GM12878 (cell line): ENCODE data around the gene PLD5. TPM values are rescaled to one million over a fixed set of nuclear protein-coding genes. Genes with fewer than 3 reads are reported as not detected.
"Not testable (repeated sequence)": the region's sequence is repeated elsewhere in the genome, so short reads cannot be mapped to it uniquely, and the experiment has no call there.

ENCODE experiments used
- ATAC-seq: fragments of 200-7000 bp; cut with Tn5 transposase; 3 replicates; pipeline ENCODE4 v1.9.1; 2020; ENCODE audit warnings: mild to moderate bottlenecking, moderate library complexity
- BruUV-seq: library from RNA; stranded (reverse); fragments of 400-500 nt; replicated peaks from 2 replicates; lab custom pipeline; 2021; lab: Mats Ljungman, UMichigan
- CTCF ChIA-PET: fragments of 300-600 bp; sonication (Branson Sonifier 250); formaldehyde crosslinking; extraction: SDS; loops from one replicate; lab custom pipeline; 2021; ENCODE audit warnings: inconsistent platforms; lab: Yijun Ruan, JAX
- POLR2A ChIA-PET: fragments of 350-600 bp; formaldehyde crosslinking; extraction: SDS; loops from one replicate; lab custom pipeline; 2021; ENCODE audit warnings: inconsistent platforms; lab: Charles Lee
- RAD21 ChIA-PET: fragments of 300-600 bp; sonication (Branson Sonifier 250); formaldehyde crosslinking; loops from one replicate; lab custom pipeline; 2023; ENCODE audit warnings: antibody characterized with exemption; ENCODE audit not compliant: unreplicated experiment; lab: Charles Lee
- SMC1A ChIA-PET: fragments of 300-600 bp; sonication (Branson Sonifier 250); formaldehyde crosslinking; loops from one replicate; lab custom pipeline; 2023; ENCODE audit not compliant: unreplicated experiment, uncharacterized antibody; lab: Charles Lee
- DNase-seq: peaks from one replicate; pipeline ENCODE4 v3.0.0-alpha.2; 2011; ENCODE audit warnings: low read depth, low spot score
- FAIRE-seq: peaks from 3 replicates; lab custom pipeline; 2011; peaks lifted over from hg19 to GRCh38; lab: Jason Lieb, UNC
- H2AFZ ChIP-seq: 2 replicates; pipeline ENCODE4 v1.6.0; 2011; ENCODE audit warnings: low read depth, low read length, control low read depth; ENCODE audit not compliant: control insufficient read depth
- H3K27ac ChIP-seq: 2 replicates; pipeline ENCODE4 v1.5.1; 2011; ENCODE audit warnings: control low read depth; ENCODE audit not compliant: control insufficient read depth, insufficient read depth
- H3K27me3 ChIP-seq, 2 experiments: replicated peaks in 1 of 2; 2 replicates each; pipeline versions ENCODE4 v1.6.0 to v1.6.1; 2011; ENCODE audit warnings: low read length in 1 of 2; ENCODE audit not compliant: control insufficient read depth in 2 of 2, insufficient read depth in 2 of 2
- H3K36me3 ChIP-seq, 2 experiments: 2 replicates each; pipeline ENCODE4 v1.5.1; 2011; ENCODE audit warnings: low read length in 1 of 2; ENCODE audit not compliant: control insufficient read depth in 2 of 2, insufficient read depth in 2 of 2
- H3K4me1 ChIP-seq: 2 replicates; pipeline ENCODE4 v1.6.1; 2011; ENCODE audit warnings: mild to moderate bottlenecking, low read length, moderate library complexity, mixed read lengths; ENCODE audit not compliant: control insufficient read depth, insufficient read depth
- H3K4me2 ChIP-seq: 2 replicates; pipeline ENCODE4 v1.6.0; 2011; ENCODE audit warnings: control low read depth; ENCODE audit not compliant: control insufficient read depth, insufficient read depth
- H3K4me3 ChIP-seq: fragments of 200-600 bp; sonication (generic); 2 replicates; pipeline ENCODE4 v1.5.1; 2016
- H3K79me2 ChIP-seq: 2 replicates; pipeline ENCODE4 v1.6.0; 2011; ENCODE audit warnings: low read length; ENCODE audit not compliant: control insufficient read depth, insufficient read depth
- H3K9ac ChIP-seq: 2 replicates; pipeline ENCODE4 v1.8.0; 2011; ENCODE audit warnings: low read length, control low read depth, mixed read lengths; ENCODE audit not compliant: control insufficient read depth, insufficient read depth
- H3K9me3 ChIP-seq: replicated peaks from 3 replicates; pipeline ENCODE4 v1.5.1; 2011; ENCODE audit warnings: mild to moderate bottlenecking, low read length; ENCODE audit not compliant: control insufficient read depth, insufficient read depth
- H4K20me1 ChIP-seq: 2 replicates; pipeline ENCODE4 v1.6.0; 2011; ENCODE audit not compliant: control insufficient read depth, insufficient read depth
- EZH2 ChIP-seq: IDR thresholded peaks from 2 replicates; pipeline ENCODE4 v1.6.1; 2012; ENCODE audit warnings: low read depth, mild to moderate bottlenecking, control low read depth, inconsistent platforms, low read length, borderline replicate concordance; ENCODE audit not compliant: control insufficient read depth
- MXI1 ChIP-seq: fragments of 150-350 bp; IDR thresholded peaks from 2 replicates; pipeline ENCODE4 v1.6.1; 2011; ENCODE audit warnings: low read depth, mild to moderate bottlenecking, inconsistent platforms, low read length, improper control_type of control experiment
- MYB ChIP-seq: fragments of 150-350 bp; IDR thresholded peaks from 2 replicates; pipeline ENCODE4 v1.6.1; 2014; ENCODE audit warnings: mild to moderate bottlenecking, low read depth, low read length, borderline replicate concordance
- NR2F1 ChIP-seq: fragments of 450-650 bp; conservative IDR thresholded peaks from 2 replicates; pipeline ENCODE4 v1.6.1; 2017; ENCODE audit warnings: mild to moderate bottlenecking
- RAD51 ChIP-seq: fragments of 450-650 bp; IDR thresholded peaks from 2 replicates; pipeline ENCODE4 v1.6.1; 2016; ENCODE audit warnings: moderate library complexity, mild to moderate bottlenecking, inconsistent platforms
- TBL1XR1 ChIP-seq: IDR thresholded peaks from 2 replicates; pipeline ENCODE4 v1.6.1; 2012; ENCODE audit warnings: low read depth, low read length, improper control_type of control experiment
- ZNF207 ChIP-seq: fragments of 450-650 bp; IDR thresholded peaks from 2 replicates; pipeline ENCODE4 v1.6.1; 2014; ENCODE audit warnings: antibody characterized with exemption, mild to moderate bottlenecking, borderline replicate concordance
- ZNF24 ChIP-seq: fragments of 450-650 bp; IDR thresholded peaks from 2 replicates; pipeline ENCODE4 v1.6.1; 2017; ENCODE audit warnings: antibody characterized with exemption, mild to moderate bottlenecking
- WGBS: methylation state at CpG from one replicate; pipeline ENCODE4 v1.1.6; 2016; ENCODE audit warnings: low lambda C conversion rate; ENCODE audit not compliant: insufficient replicate concordance, insufficient coverage; ENCODE audit errors: missing lambda C conversion rate; 5-methylcytosine and 5-hydroxymethylcytosine counted together
- in situ Hi-C: fragments of 300-500 bp; cut with MboI; formaldehyde crosslinking; loops from 9 replicates; pipeline ENCODE4 v1.14.3; 2018; ENCODE audit warnings: mixed read lengths
- intact Hi-C: fragments of 100-400 bp; cut with micrococcal nuclease; formaldehyde crosslinking; loops from one replicate; pipeline ENCODE4 v1.14.2; 2022; ENCODE audit not compliant: unreplicated experiment
- polyA plus RNA-seq, 11 experiments: library from polyadenylated mRNA; depleted of rRNA in 4 of 11; unstranded in 6 of 11; stranded (reverse) in 5 of 11; fragments of >200 nt; fragmentation: Nextera tagmentation in 4 of 11; fragmentation: Illumina TruSeq in 1 of 11; extraction: Ambion mirVana in 4 of 11; extraction: Trizol in 1 of 11; gene quantifications; 1 replicate in 1 of 11; 2 replicates in 10 of 11; pipeline versions ENCODE4 v1.2.1 to v1.2.3, GENCODE V29; 2011 to 2016; ENCODE audit warnings: inconsistent platforms in 2 of 11, missing spikeins in 2 of 11, low read depth in 1 of 11
- total RNA-seq, 4 experiments: library from RNA; depleted of rRNA in 3 of 4; stranded (reverse); fragments of >200 nt in 3 of 4; fragmentation: Illumina TruSeq in 1 of 4; extraction: Trizol in 1 of 4; gene quantifications; 2 replicates each; pipeline versions ENCODE4 v1.2.1 to v1.2.3, GENCODE V29; 2013 to 2021
- TF ChIP-seq, protein P1 (sequence below): IDR thresholded peaks from 2 replicates; pipeline ENCODE4 v1.6.1; 2011; ENCODE audit warnings: mild to moderate bottlenecking, low read depth, low read length, moderate library complexity; ENCODE audit not compliant: insufficient replicate concordance
- TF ChIP-seq, protein P2 (sequence below): fragments of 450-650 bp; IDR thresholded peaks from 2 replicates; pipeline ENCODE4 v1.6.1; 2016; ENCODE audit warnings: mild to moderate bottlenecking
- TF ChIP-seq, protein P3 (sequence below): IDR thresholded peaks from 2 replicates; pipeline ENCODE4 v1.6.1; 2012; ENCODE audit warnings: low read depth, low read length, improper control_type of control experiment

The PLD5 gene
- total and polyA plus RNA-seq, 10 of the 15 experiments (the other 5 are each of a cell fraction or from before 2014, with no cell fraction given): not detected

- H3K9ac ChIP-seq, ATAC-seq, DNase-seq, SMC1A ChIA-PET, H3K9me3 ChIP-seq, H3K36me3 ChIP-seq, H3K4me1 ChIP-seq, H2AFZ ChIP-seq, POLR2A ChIA-PET, CTCF ChIA-PET, intact Hi-C loops, in situ Hi-C loops, BruUV-seq, H3K79me2 ChIP-seq, RAD21 ChIA-PET, FAIRE-seq, H3K4me2 ChIP-seq, H4K20me1 ChIP-seq, H3K4me3 ChIP-seq, H3K27me3 ChIP-seq, H3K27ac ChIP-seq: not testable (repeated sequence)
- WGBS: 7% methylated on average over 3 of the region's 3 CpGs
These were observed 174.1 kb downstream of the PLD5 start for GRCh38 chr1:242350446-242350845.

- Histone ChIP-seq H3K9ac (no peak overlapping the region), H3K79me2 (no peaks in the 10 kb centered on the region), H3K4me1 (no peaks in the 10 kb centered on the region), H3K4me2 (no peak overlapping the region), H3K27me3 (no peaks in the 10 kb centered on the region), H3K36me3 (no peaks in the 10 kb centered on the region), H3K9me3 (no peaks in the 10 kb centered on the region), H3K27ac (no peak overlapping the region), H2AFZ (no peak overlapping the region), H3K4me3 (no peak overlapping the region), H4K20me1 (no peaks in the 10 kb centered on the region)
- TF ChIP-seq, protein P1, sequence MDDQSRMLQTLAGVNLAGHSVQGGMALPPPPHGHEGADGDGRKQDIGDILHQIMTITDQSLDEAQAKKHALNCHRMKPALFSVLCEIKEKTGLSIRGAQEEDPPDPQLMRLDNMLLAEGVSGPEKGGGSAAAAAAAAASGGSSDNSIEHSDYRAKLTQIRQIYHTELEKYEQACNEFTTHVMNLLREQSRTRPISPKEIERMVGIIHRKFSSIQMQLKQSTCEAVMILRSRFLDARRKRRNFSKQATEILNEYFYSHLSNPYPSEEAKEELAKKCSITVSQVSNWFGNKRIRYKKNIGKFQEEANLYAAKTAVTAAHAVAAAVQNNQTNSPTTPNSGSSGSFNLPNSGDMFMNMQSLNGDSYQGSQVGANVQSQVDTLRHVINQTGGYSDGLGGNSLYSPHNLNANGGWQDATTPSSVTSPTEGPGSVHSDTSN: no peak
- TF ChIP-seq MYB: no peak
- TF ChIP-seq, protein P2, sequence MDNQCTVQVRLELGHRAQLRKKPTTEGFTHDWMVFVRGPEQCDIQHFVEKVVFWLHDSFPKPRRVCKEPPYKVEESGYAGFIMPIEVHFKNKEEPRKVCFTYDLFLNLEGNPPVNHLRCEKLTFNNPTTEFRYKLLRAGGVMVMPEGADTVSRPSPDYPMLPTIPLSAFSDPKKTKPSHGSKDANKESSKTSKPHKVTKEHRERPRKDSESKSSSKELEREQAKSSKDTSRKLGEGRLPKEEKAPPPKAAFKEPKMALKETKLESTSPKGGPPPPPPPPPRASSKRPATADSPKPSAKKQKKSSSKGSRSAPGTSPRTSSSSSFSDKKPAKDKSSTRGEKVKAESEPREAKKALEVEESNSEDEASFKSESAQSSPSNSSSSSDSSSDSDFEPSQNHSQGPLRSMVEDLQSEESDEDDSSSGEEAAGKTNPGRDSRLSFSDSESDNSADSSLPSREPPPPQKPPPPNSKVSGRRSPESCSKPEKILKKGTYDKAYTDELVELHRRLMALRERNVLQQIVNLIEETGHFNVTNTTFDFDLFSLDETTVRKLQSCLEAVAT: no peak
- no peak for TF ChIP-seq ZNF24
- no peak for TF ChIP-seq EZH2
- TF ChIP-seq TBL1XR1: no peak
- TF ChIP-seq RAD51: no peak
- TF ChIP-seq ZNF207: no peak
- TF ChIP-seq, protein P3, sequence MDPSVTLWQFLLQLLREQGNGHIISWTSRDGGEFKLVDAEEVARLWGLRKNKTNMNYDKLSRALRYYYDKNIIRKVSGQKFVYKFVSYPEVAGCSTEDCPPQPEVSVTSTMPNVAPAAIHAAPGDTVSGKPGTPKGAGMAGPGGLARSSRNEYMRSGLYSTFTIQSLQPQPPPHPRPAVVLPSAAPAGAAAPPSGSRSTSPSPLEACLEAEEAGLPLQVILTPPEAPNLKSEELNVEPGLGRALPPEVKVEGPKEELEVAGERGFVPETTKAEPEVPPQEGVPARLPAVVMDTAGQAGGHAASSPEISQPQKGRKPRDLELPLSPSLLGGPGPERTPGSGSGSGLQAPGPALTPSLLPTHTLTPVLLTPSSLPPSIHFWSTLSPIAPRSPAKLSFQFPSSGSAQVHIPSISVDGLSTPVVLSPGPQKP: no peak
- TF ChIP-seq NR2F1: no peak
- TF ChIP-seq MXI1: no peak
- ChIA-PET SMC1A (no interaction called here), RAD21 (no interaction called here), POLR2A (no interaction called here), CTCF (no interaction called here)
- in situ Hi-C loops (no loop called here), intact Hi-C loops (no loop called here)
- ATAC-seq (peak; percentile 19; the same call in 1 of the 3 replicates), DNase-seq (no peak), FAIRE-seq (no peak)
- 0% methylated on average over 1 of the region's 1 CpG for WGBS
- BruUV-seq: no TSS peak
These were observed 174.9 kb downstream of the PLD5 start for GRCh38 chr1:242349636-242350035.
